Right lobe of liver (tissue), 6 donors: ENCODE measurements around the gene CEACAM6. TPM values are rescaled to one million over a fixed set of nuclear protein-coding genes. Genes with fewer than 3 reads are reported as not detected.

Experiments
- ATAC-seq, 4 donors: fragments of 200-7000 bp; cut with Tn5 transposase; one replicate each; pipeline ENCODE4 v1.9.1; 2020; ENCODE audit warnings: mild to moderate bottlenecking in 4 of 4, moderate library complexity in 4 of 4
- DNase-seq, 3 donors: peaks; one replicate each; pipeline ENCODE4 v3.0.0-alpha.2; 2020
- H3K27ac ChIP-seq, 3 donors: fragments of 200-600 bp; one replicate each; pipeline ENCODE4 v1.8.0; 2022
- H3K27me3 ChIP-seq, 2 donors: fragments of 200-600 bp; one replicate each; pipeline ENCODE4 v1.8.0; 2022
- H3K36me3 ChIP-seq, 4 donors: fragments of 200-600 bp; sonication (generic) in 1 of 4; one replicate each; pipeline versions ENCODE4 v1.5.1 to v1.8.0; 2017 to 2022; ENCODE audit warnings: control low read depth in 1 of 4
- H3K4me1 ChIP-seq, 4 donors: fragments of 200-600 bp; sonication (generic) in 1 of 4; one replicate each; pipeline versions ENCODE4 v1.5.1 to v1.8.0; 2017 to 2022; ENCODE audit warnings: control low read depth in 1 of 4
- H3K4me3 ChIP-seq, 3 donors: fragments of 200-600 bp; one replicate each; pipeline ENCODE4 v1.8.0; 2022
- H3K9me3 ChIP-seq, 4 donors: fragments of 200-600 bp; sonication (generic) in 1 of 4; one replicate each; pipeline versions ENCODE4 v1.5.1 to v1.8.0; 2017 to 2022; ENCODE audit warnings: control low read depth in 1 of 4
- CTCF ChIP-seq, 4 donors: fragments of 200-600 bp in 3 of 4; fragments of 450-650 bp in 1 of 4; IDR thresholded peaks; one replicate each; pipeline versions ENCODE4 v1.5.1 to v1.8.0; 2016 to 2022; ENCODE audit warnings: antibody characterized with exemption in 4 of 4, mild to moderate bottlenecking in 2 of 4
- POLR2A ChIP-seq: fragments of 450-650 bp; IDR thresholded peaks from one replicate; pipeline ENCODE4 v1.6.1; 2017; ENCODE audit warnings: antibody characterized with exemption, mild to moderate bottlenecking
- WGBS: methylation state at CpG from one replicate; pipeline ENCODE4 v1.1.6; 2018; ENCODE audit warnings: low coverage, low lambda C conversion rate; ENCODE audit not compliant: insufficient coverage; ENCODE audit errors: missing lambda C conversion rate; 5-methylcytosine and 5-hydroxymethylcytosine counted together
- intact Hi-C, 2 donors: fragments of 100-400 bp; cut with DNase I; formaldehyde crosslinking; loops; one replicate each; pipeline versions ENCODE4 v1.11.2 to v1.14.1; 2022
- total RNA-seq, 6 experiments: library from RNA; depleted of rRNA in 2 of 6; stranded (reverse); fragments of >200 nt in 2 of 6; fragmentation: NEBNext Ultra II Directional in 3 of 6; extraction: Animal tissue kit (Norgen Biotek cat#: 25700) in 3 of 6; gene quantifications; one replicate each; pipeline versions ENCODE4 v1.1.0 to v1.2.4, GENCODE V29; 2016 to 2023
- donor health status: DM: no; HTN: yes; CAD: no.
- donor health status: DM: no; HTN: no; CAD: no.
- donor health status: DM: no; HTN: no; CAD: no.
- donor health status: DM: no; HTN: yes; CAD: no.
- donor health status: DM: no; HTN: yes; CAD: no.

Gene CEACAM6
- total RNA-seq, 6 experiments from 2014 or later = 0.18 to 0.44 (median 0.23) TPM; not detected in 2

- intact Hi-C loops = no loop called here
- Histone ChIP-seq H3K36me3 (no peaks in the 10 kb centered on the region), H3K9me3 (no peaks in the 10 kb centered on the region), H3K4me1 (no peaks in the 10 kb centered on the region), H3K4me3 (no peak overlapping the region), H3K27me3 (no peaks in the 10 kb centered on the region), H3K27ac (peak overlapping the region in 2 of 3 donors; percentile 10 to 43)
- ATAC-seq (no peak), DNase-seq (peak in 1 of 3 donors; percentile 52)
- TF ChIP-seq POLR2A (no peak), CTCF (IDR thresholded peaks at IDR 0.05) (no peak)
- WGBS = 30% methylated on average over 2 of the region's 4 CpGs
These were observed 55.0 kb downstream of the CEACAM6 start for GRCh38 chr19:41810301-41810700.

- Histone ChIP-seq H3K36me3 (no peaks in the 10 kb centered on the region), H3K9me3 (no peaks in the 10 kb centered on the region), H3K27ac (no peak overlapping the region), H3K4me1 (no peaks in the 10 kb centered on the region), H3K27me3 (no peaks in the 10 kb centered on the region), H3K4me3 (no peak overlapping the region)
- DNase-seq (peak in 2 of 3 donors; percentile 35 to 55), ATAC-seq (peak; percentile 49 to 70 (median 60))
- intact Hi-C loops = no loop called here
- TF ChIP-seq CTCF (IDR thresholded peaks at IDR 0.05) (no peak), POLR2A (no peak)
- whole genome bisulfite sequencing = 25% methylated on average over 2 of the region's 3 CpGs
These were observed 55.7 kb downstream of the CEACAM6 start for GRCh38 chr19:41811036-41811435.

- no peak overlapping the region for H3K4me3 ChIP-seq
- H3K27me3 ChIP-seq = no peaks in the 10 kb centered on the region
- intact Hi-C loops = no loop called here
- 25% methylated on average over 3 of the region's 3 CpGs for WGBS
- H3K36me3 ChIP-seq = no peaks in the 10 kb centered on the region
- ATAC-seq = no peak
- no peaks in the 10 kb centered on the region for H3K9me3 ChIP-seq
- TF ChIP-seq POLR2A (no peak), CTCF (IDR thresholded peaks at IDR 0.05) (no peak)
- DNase-seq = peak in 1 of 3 donors; percentile 42
- no peak overlapping the region for H3K27ac ChIP-seq
- H3K4me1 ChIP-seq = no peaks in the 10 kb centered on the region
These were observed 56.7 kb downstream of the CEACAM6 start for GRCh38 chr19:41811981-41812380.

GRCh38 chr19:41813911-41814310 is 58.6 kb downstream of the CEACAM6 start:
- no CpG with 5 or more reads among the region's 4 CpGs for WGBS
- H3K9me3 ChIP-seq = no peaks in the 10 kb centered on the region
- TF ChIP-seq CTCF (IDR thresholded peaks at IDR 0.05) (no peak), POLR2A (no peak)
- H3K4me3 ChIP-seq = no peak overlapping the region
- no peak for ATAC-seq
- DNase-seq = peak in 1 of 3 donors; percentile 38
- intact Hi-C loops = no loop called here
- no peaks in the 10 kb centered on the region for H3K27me3 ChIP-seq
- no peaks in the 10 kb centered on the region for H3K36me3 ChIP-seq
- no peak overlapping the region for H3K27ac ChIP-seq
- no peaks in the 10 kb centered on the region for H3K4me1 ChIP-seq

GRCh38 chr19:41815301-41815700 is 60.0 kb downstream of the CEACAM6 start:
- TF ChIP-seq POLR2A (no peak), CTCF (IDR thresholded peaks at IDR 0.05) (no peak)
- Histone ChIP-seq H3K9me3 (no peaks in the 10 kb centered on the region), H3K4me1 (no peaks in the 10 kb centered on the region), H3K36me3 (no peaks in the 10 kb centered on the region), H3K4me3 (no peak overlapping the region), H3K27me3 (no peaks in the 10 kb centered on the region), H3K27ac (no peak overlapping the region)
- 52% methylated on average over 4 of the region's 4 CpGs for WGBS
- ATAC-seq (no peak), DNase-seq (peak in 1 of 3 donors; percentile 13)
- intact Hi-C loops = no loop called here
